Measurements from ENCODE around the gene CUZD1.
A peak's percentile ranks its signal among the peaks of the same experiment; 100 is the strongest.

Gene CUZD1

DNA sequence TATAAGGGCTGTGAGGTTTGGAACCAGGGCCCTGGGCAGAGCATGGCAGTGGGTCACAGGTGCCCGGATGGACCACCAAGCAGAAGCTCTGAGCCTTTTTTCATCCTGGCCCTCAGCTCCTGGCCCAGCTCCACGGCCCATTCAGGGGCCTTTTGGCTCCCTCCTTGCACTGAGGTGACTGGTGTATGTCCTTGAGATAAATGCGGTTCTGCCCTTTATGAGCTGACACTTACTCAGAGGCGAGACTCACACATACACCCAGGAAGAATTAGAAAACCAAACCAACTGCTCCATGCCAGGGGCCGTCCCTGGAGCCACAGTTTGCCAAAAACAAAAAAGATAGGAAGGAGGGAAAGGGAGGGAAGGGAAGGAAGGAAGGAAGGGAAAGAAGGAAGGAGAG lies 49.7 kb downstream of the CUZD1 start:
- Histone ChIP-seq H3K4me1 (ENCODE audit: insufficient read depth, low read length) (no peaks in the 10 kb centered on the region), H3K79me2 (ENCODE audit: insufficient read depth, low read length) (no peaks in the 10 kb centered on the region), H3K36me3 (ENCODE audit: insufficient read depth, low read length) (no peaks in the 10 kb centered on the region), H3K4me2 (ENCODE audit: insufficient read depth, low read length) (no peak overlapping the region), H3K27me3 (ENCODE audit: insufficient read depth, low read length, poor library complexity) (no peaks in the 10 kb centered on the region), H3K4me3 (ENCODE audit: low read depth in 1 of 2, low read length in 2 of 2) (no peak overlapping the region), H3K27ac (ENCODE audit: low read length) (no peak overlapping the region), H3K9me3 (ENCODE audit: insufficient read depth, low read length, severe bottlenecking) (no peaks in the 10 kb centered on the region), H3K9ac (ENCODE audit: low read depth, low read length) (no peak overlapping the region), H2AFZ (ENCODE audit: low read depth, low read length) (no peak overlapping the region), H4K20me1 (ENCODE audit: insufficient read depth, low read length) (no peaks in the 10 kb centered on the region)
- TF ChIP-seq, protein P1, sequence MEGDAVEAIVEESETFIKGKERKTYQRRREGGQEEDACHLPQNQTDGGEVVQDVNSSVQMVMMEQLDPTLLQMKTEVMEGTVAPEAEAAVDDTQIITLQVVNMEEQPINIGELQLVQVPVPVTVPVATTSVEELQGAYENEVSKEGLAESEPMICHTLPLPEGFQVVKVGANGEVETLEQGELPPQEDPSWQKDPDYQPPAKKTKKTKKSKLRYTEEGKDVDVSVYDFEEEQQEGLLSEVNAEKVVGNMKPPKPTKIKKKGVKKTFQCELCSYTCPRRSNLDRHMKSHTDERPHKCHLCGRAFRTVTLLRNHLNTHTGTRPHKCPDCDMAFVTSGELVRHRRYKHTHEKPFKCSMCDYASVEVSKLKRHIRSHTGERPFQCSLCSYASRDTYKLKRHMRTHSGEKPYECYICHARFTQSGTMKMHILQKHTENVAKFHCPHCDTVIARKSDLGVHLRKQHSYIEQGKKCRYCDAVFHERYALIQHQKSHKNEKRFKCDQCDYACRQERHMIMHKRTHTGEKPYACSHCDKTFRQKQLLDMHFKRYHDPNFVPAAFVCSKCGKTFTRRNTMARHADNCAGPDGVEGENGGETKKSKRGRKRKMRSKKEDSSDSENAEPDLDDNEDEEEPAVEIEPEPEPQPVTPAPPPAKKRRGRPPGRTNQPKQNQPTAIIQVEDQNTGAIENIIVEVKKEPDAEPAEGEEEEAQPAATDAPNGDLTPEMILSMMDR (IDR thresholded peaks at IDR 0.05; ENCODE audit: borderline replicate concordance, extremely low read depth, low read length, poor library complexity, severe bottlenecking), result no peak
- no peak for TF ChIP-seq EZH2 (IDR thresholded peaks at IDR 0.05; ENCODE audit: borderline replicate concordance, low read depth, low read length, severe bottlenecking)
- DNase-seq (no peak), ATAC-seq (ENCODE audit: insufficient read depth, low read depth) (no peak)

GRCh38 chr10:122786269-122786668 lies 59.4 kb downstream of the CUZD1 start:
- Histone ChIP-seq H3K4me1 (ENCODE audit: insufficient read depth, low read length) (no peaks in the 10 kb centered on the region), H3K4me3 (ENCODE audit: low read depth in 1 of 2, low read length in 2 of 2) (no peak overlapping the region), H2AFZ (ENCODE audit: low read depth, low read length) (no peak overlapping the region), H3K27ac (ENCODE audit: low read length) (no peak overlapping the region), H3K9ac (ENCODE audit: low read depth, low read length) (no peak overlapping the region), H3K27me3 (ENCODE audit: insufficient read depth, low read length, poor library complexity) (no peaks in the 10 kb centered on the region), H3K9me3 (ENCODE audit: insufficient read depth, low read length, severe bottlenecking) (no peaks in the 10 kb centered on the region), H4K20me1 (ENCODE audit: insufficient read depth, low read length) (no peaks in the 10 kb centered on the region; the same call in 1 of the 2 replicates), H3K4me2 (ENCODE audit: insufficient read depth, low read length) (no peak overlapping the region), H3K79me2 (ENCODE audit: insufficient read depth, low read length) (no peaks in the 10 kb centered on the region), H3K36me3 (ENCODE audit: insufficient read depth, low read length) (no peaks in the 10 kb centered on the region)
- ATAC-seq (ENCODE audit: insufficient read depth, low read depth) (peak; percentile 85), DNase-seq (peak; percentile 47)
- TF ChIP-seq, protein P1 (IDR thresholded peaks at IDR 0.05; ENCODE audit: borderline replicate concordance, extremely low read depth, low read length, poor library complexity, severe bottlenecking), result no peak
- TF ChIP-seq EZH2 (IDR thresholded peaks at IDR 0.05; ENCODE audit: borderline replicate concordance, low read depth, low read length, severe bottlenecking), result no peak

DNA sequence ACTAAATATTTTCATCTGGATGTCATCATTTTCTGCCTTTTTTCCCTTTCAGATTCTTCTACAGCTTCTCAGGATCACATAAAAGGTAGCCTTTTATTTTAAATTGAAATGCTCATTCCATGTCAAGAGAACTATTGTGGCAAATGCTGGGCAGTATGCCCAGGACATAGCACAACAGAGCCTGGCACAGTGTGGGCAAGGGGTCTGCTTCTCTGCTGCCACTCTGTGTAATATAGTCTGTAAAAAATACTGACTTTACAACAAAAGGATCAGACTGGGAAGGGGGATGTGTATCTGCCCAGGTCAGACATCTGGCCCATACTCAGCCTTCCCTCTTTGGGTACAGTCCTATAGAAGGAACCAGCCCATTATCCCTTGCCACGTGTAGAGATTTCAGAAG lies 62.7 kb downstream of the CUZD1 start:
- H3K79me2 ChIP-seq (ENCODE audit: insufficient read depth, low read length), result no peaks in the 10 kb centered on the region
- no peaks in the 10 kb centered on the region for H3K4me1 ChIP-seq (ENCODE audit: insufficient read depth, low read length)
- H3K27ac ChIP-seq (ENCODE audit: low read length), result no peak overlapping the region
- no peak overlapping the region for H3K4me3 ChIP-seq (ENCODE audit: low read depth in 1 of 2, low read length in 2 of 2)
- ATAC-seq (ENCODE audit: insufficient read depth, low read depth) (no peak), DNase-seq (no peak)
- no peak overlapping the region for H3K4me2 ChIP-seq (ENCODE audit: insufficient read depth, low read length)
- H3K9ac ChIP-seq (ENCODE audit: low read depth, low read length), result no peak overlapping the region
- H4K20me1 ChIP-seq (ENCODE audit: insufficient read depth, low read length), result no peaks in the 10 kb centered on the region; the same call in 1 of the 2 replicates
- TF ChIP-seq, protein P1 (IDR thresholded peaks at IDR 0.05; ENCODE audit: borderline replicate concordance, extremely low read depth, low read length, poor library complexity, severe bottlenecking), result no peak
- TF ChIP-seq EZH2 (IDR thresholded peaks at IDR 0.05; ENCODE audit: borderline replicate concordance, low read depth, low read length, severe bottlenecking), result no peak
- H3K36me3 ChIP-seq (ENCODE audit: insufficient read depth, low read length), result no peaks in the 10 kb centered on the region
- H2AFZ ChIP-seq (ENCODE audit: low read depth, low read length), result no peak overlapping the region
- H3K27me3 ChIP-seq (ENCODE audit: insufficient read depth, low read length, poor library complexity), result no peaks in the 10 kb centered on the region
- H3K9me3 ChIP-seq (ENCODE audit: insufficient read depth, low read length, severe bottlenecking), result no peaks in the 10 kb centered on the region
